OCI-LY1 (cell line): ENCODE results near the gene KAT14.

Source experiments
- H2AFZ ChIP-seq: fragments of 200-600 bp; sonication (generic), shearing (Covaris generic); 2 replicates; pipeline ENCODE4 v1.6.0; 2014; ENCODE audit warnings: antibody characterized with exemption, mild to moderate bottlenecking, low read length
- H3F3A ChIP-seq: fragments of 200-600 bp; sonication (generic), shearing (Covaris generic); 2 replicates; pipeline ENCODE4 v1.6.0; 2014; ENCODE audit warnings: mild to moderate bottlenecking, antibody characterized with exemption, low read length, moderate library complexity; ENCODE audit not compliant: insufficient read depth
- H3K27ac ChIP-seq: fragments of 200-600 bp; sonication (generic); 2 replicates; pipeline ENCODE4 v1.5.1; 2014; ENCODE audit warnings: low read length, mixed run types, mild to moderate bottlenecking, low read depth; ENCODE audit not compliant: poor library complexity, severe bottlenecking
- H3K27me3 ChIP-seq: fragments of 200-600 bp; sonication (generic); 2 replicates; pipeline ENCODE4 v1.6.0; 2014; ENCODE audit warnings: antibody characterized with exemption, mild to moderate bottlenecking, low read length, moderate library complexity; ENCODE audit not compliant: insufficient read depth
- H3K36me3 ChIP-seq: fragments of 200-600 bp; sonication (generic); 2 replicates; pipeline ENCODE4 v1.6.1; 2014; ENCODE audit warnings: mild to moderate bottlenecking, antibody characterized with exemption, low read length, moderate library complexity, mixed read lengths; ENCODE audit not compliant: insufficient read depth
- H3K4me1 ChIP-seq: fragments of 200-600 bp; sonication (generic); 2 replicates; pipeline ENCODE4 v1.5.1; 2014; ENCODE audit warnings: mild to moderate bottlenecking, low read length, moderate library complexity; ENCODE audit not compliant: insufficient read depth, severe bottlenecking
- H3K4me2 ChIP-seq: fragments of 200-600 bp; sonication (generic), shearing (Covaris generic); 2 replicates; pipeline ENCODE4 v1.6.1; 2014; ENCODE audit warnings: low read length
- H3K4me3 ChIP-seq: fragments of 200-600 bp; sonication (generic); 2 replicates; pipeline ENCODE4 v1.5.1; 2014; ENCODE audit warnings: low read length, low read depth, mild to moderate bottlenecking, mixed read lengths; ENCODE audit not compliant: poor library complexity, severe bottlenecking
- H3K79me2 ChIP-seq: fragments of 200-600 bp; shearing (Covaris generic); 2 replicates; pipeline ENCODE4 v1.6.1; 2016; ENCODE audit warnings: mixed run types, low read length, mixed read lengths; ENCODE audit not compliant: insufficient read depth
- H3K9ac ChIP-seq: fragments of 200-600 bp; sonication (generic), shearing (Covaris generic); 2 replicates; pipeline ENCODE4 v1.6.1; 2014; ENCODE audit warnings: mild to moderate bottlenecking, low read length, mixed read lengths
- H3K9me2 ChIP-seq: fragments of 200-600 bp; sonication (generic), shearing (Covaris generic); 2 replicates; pipeline ENCODE4 v1.6.1; 2014; ENCODE audit warnings: low read depth, mild to moderate bottlenecking, low read length, mixed read lengths
- H3K9me3 ChIP-seq: fragments of 200-600 bp; shearing (Covaris generic); 2 replicates; pipeline ENCODE4 v1.6.1; 2014; ENCODE audit warnings: low read length, mixed read lengths
- H4K20me1 ChIP-seq: fragments of 200-600 bp; sonication (generic), shearing (Covaris generic); 2 replicates; pipeline ENCODE4 v1.6.0; 2016; ENCODE audit warnings: mild to moderate bottlenecking, low read length; ENCODE audit not compliant: insufficient read depth
- CTCF ChIP-seq: fragments of 200-600 bp; sonication (generic), shearing (Covaris generic); IDR thresholded peaks from 2 replicates; pipeline ENCODE4 v1.5.1; 2017; ENCODE audit warnings: mild to moderate bottlenecking, antibody characterized with exemption, low read length, moderate library complexity, mixed read lengths
- EZH2 ChIP-seq: fragments of 200-600 bp; sonication (generic), shearing (Covaris generic); IDR thresholded peaks from 2 replicates; pipeline ENCODE4 v1.8.0; 2017; ENCODE audit warnings: borderline replicate concordance, mixed run types, mild to moderate bottlenecking, antibody characterized with exemption, low read length, moderate library complexity, mixed read lengths

Gene KAT14

DNA sequence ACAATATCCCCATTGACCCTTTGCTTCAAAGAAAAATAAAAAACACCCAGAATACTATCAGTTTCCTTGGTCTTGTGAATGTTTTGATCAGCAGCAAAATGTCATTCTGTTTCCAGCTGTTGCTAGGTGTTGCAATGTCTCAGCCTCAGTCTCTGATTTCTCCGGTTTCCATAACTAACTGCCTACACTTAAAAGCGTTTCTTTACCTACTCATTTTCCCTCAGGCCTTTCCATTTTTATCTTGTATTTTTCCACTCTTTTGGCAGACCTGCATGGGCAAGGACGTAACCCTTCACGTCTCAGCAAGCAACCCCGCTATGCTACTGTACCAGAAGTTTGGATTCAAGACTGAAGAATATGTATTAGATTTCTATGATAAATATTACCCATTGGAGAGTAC lies 49.4 kb downstream of the KAT14 start:
- Histone ChIP-seq H3K9me2 (no peaks in the 10 kb centered on the region), H3K36me3 (peaks cover 38% of the 10 kb centered on the region; the same call in 1 of the 2 replicates), H3K9ac (no peak overlapping the region), H4K20me1 (no peaks in the 10 kb centered on the region), H3K4me3 (no peak overlapping the region), H3K27ac (no peak overlapping the region), H3K4me2 (no peak overlapping the region), H3F3A (no peaks in the 10 kb centered on the region), H3K27me3 (no peaks in the 10 kb centered on the region), H3K4me1 (no peaks in the 10 kb centered on the region), H2AFZ (no peak overlapping the region), H3K9me3 (no peaks in the 10 kb centered on the region), H3K79me2 (no peaks in the 10 kb centered on the region)
- TF ChIP-seq CTCF: no peak
- no peak for TF ChIP-seq EZH2

DNA sequence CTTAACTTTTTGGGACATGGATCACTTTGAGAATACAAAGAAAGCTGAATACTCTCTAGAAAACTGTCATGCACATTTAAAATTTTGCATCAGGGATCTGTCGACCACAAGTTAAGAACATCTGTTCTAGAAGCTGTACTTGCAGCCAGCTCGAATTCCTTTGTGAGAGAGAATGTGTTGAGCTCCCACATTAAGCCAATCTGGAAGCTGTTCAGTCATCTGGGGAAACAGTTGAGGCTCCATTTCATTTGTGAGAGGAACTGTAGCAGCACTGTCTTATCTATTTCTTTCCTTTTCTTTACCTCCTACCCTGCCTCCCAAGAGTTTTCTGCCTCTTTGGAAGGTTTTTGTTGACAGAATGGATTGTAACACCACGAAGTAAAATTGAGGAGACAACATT lies 50.8 kb downstream of the KAT14 start:
- H3K9ac ChIP-seq: no peak overlapping the region
- no peaks in the 10 kb centered on the region for H4K20me1 ChIP-seq
- no peak overlapping the region for H3K27ac ChIP-seq
- no peaks in the 10 kb centered on the region for H3K79me2 ChIP-seq
- TF ChIP-seq EZH2 (no peak), CTCF (no peak)
- no peaks in the 10 kb centered on the region for H3K9me3 ChIP-seq
- H3K4me2 ChIP-seq: no peak overlapping the region
- H3F3A ChIP-seq: no peaks in the 10 kb centered on the region
- no peaks in the 10 kb centered on the region for H3K4me1 ChIP-seq
- H2AFZ ChIP-seq: no peak overlapping the region
- peaks cover 31% of the 10 kb centered on the region; the same call in 1 of the 2 replicates for H3K36me3 ChIP-seq
- no peak overlapping the region for H3K4me3 ChIP-seq
- H3K9me2 ChIP-seq: no peaks in the 10 kb centered on the region
- no peaks in the 10 kb centered on the region for H3K27me3 ChIP-seq

DNA sequence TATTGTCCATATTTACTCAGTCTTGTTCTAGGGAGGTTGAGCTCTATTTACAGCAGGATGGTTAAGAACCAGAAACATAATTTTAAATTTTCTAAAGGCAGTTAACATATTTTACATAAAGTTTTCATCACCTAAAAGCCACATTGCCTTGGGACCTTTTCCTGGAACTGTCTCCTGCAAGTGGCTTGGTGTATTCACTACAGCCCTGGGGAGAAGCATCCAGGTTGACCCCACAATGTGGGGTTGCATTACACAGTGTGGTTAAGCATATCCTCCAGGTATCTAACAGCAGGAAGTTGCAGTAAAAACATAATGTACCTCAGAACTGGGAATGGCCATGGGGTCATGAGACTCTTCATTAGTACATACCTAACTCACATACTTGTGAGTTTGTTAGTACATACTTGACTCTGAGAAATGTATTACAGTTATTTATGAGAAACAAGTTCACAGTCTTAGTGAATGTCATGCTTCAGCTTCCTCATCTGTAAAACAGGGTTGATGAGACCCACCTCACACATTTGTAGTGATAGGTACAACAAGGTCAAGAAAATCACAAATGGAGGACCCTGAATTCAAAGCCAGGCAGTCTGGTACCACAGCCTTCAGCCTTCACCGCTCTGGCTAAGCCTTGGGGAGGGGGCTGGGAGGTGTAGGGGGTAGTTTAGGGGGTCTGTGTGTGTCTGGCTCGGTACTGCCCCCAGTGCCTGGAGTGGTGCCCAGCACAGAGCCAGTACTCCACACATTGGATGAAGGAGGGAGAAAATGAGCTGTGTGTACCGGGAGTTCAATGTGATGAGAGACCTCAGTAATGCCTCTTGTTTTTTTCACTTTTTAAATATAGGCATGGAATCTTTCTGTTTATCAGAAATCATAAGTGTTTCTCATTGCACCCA lies 52.9 kb downstream of the KAT14 start:
- Histone ChIP-seq H3K9me3 (no peaks in the 10 kb centered on the region), H3F3A (no peaks in the 10 kb centered on the region), H4K20me1 (no peaks in the 10 kb centered on the region), H3K4me2 (no peak overlapping the region), H3K79me2 (no peaks in the 10 kb centered on the region), H3K4me1 (no peaks in the 10 kb centered on the region), H3K9ac (no peak overlapping the region), H3K4me3 (no peak overlapping the region), H3K9me2 (no peaks in the 10 kb centered on the region), H3K27ac (no peak overlapping the region), H3K27me3 (no peaks in the 10 kb centered on the region), H3K36me3 (peaks cover 15% of the 10 kb centered on the region; the same call in 1 of the 2 replicates), H2AFZ (no peak overlapping the region)
- TF ChIP-seq EZH2: no peak
- peak; percentile 18; the same call in 1 of the 2 replicates for TF ChIP-seq CTCF
